Common myeloid progenitor, CD34-positive (primary cell): ENCODE measurements around the gene GFM1.

ENCODE experiments used
- CTCF ChIA-PET: fragments of 350-600 bp; sonication (Branson Sonifier 250); formaldehyde crosslinking; loops from one replicate; lab custom pipeline; 2021; ENCODE audit warnings: antibody characterized with exemption; lab: Charles Lee
- POLR2A ChIA-PET: fragments of 350-600 bp; sonication (Branson Sonifier 250); formaldehyde crosslinking; loops from one replicate; lab custom pipeline; 2021; ENCODE audit warnings: antibody characterized with exemption; lab: Charles Lee
- DNase-seq, 3 donors: peaks; one replicate each; pipeline versions ENCODE4 v3.0.0 to v3.0.0-alpha.2; 2013
- H3K27ac ChIP-seq, 2 experiments: 1 replicate in 1 of 2; 2 replicates in 1 of 2; pipeline ENCODE4 v1.7.0; 2013; ENCODE audit warnings: inconsistent platforms in 2 of 2, low read length in 2 of 2, mild to moderate bottlenecking in 2 of 2, low read depth in 1 of 2, moderate library complexity in 1 of 2; ENCODE audit not compliant: severe bottlenecking in 2 of 2, insufficient read depth in 1 of 2, poor library complexity in 1 of 2
- H3K27me3 ChIP-seq, 5 experiments: replicated peaks in 2 of 5; 1 replicate in 3 of 5; 2 replicates in 2 of 5; pipeline versions ENCODE4 v1.6.1 to v1.7.0; 2013; ENCODE audit warnings: low read length in 4 of 5, mild to moderate bottlenecking in 2 of 5, moderate library complexity in 2 of 5, inconsistent platforms in 1 of 5; ENCODE audit not compliant: insufficient read depth in 5 of 5, control insufficient read depth in 4 of 5
- H3K36me3 ChIP-seq, 4 experiments: 1 replicate in 2 of 4; 2 replicates in 2 of 4; pipeline versions ENCODE4 v1.6.1 to v1.7.0; 2013; ENCODE audit warnings: low read length in 3 of 4, control low read depth in 1 of 4, mild to moderate bottlenecking in 1 of 4; ENCODE audit not compliant: control insufficient read depth in 4 of 4, insufficient read depth in 4 of 4
- H3K4me1 ChIP-seq, 4 experiments: 1 replicate in 3 of 4; 2 replicates in 1 of 4; pipeline versions ENCODE4 v1.6.1 to v1.7.1; 2013; ENCODE audit warnings: low read length in 3 of 4, mild to moderate bottlenecking in 3 of 4, control low read depth in 1 of 4, inconsistent platforms in 1 of 4, moderate library complexity in 1 of 4; ENCODE audit not compliant: control insufficient read depth in 4 of 4, insufficient read depth in 4 of 4; ENCODE audit errors: control extremely low read depth in 1 of 4
- H3K4me3 ChIP-seq, 7 experiments: 1 replicate in 4 of 7; 2 replicates in 3 of 7; pipeline versions ENCODE4 v1.5.1 to v1.7.0; 2013; ENCODE audit warnings: mild to moderate bottlenecking in 7 of 7, low read length in 6 of 7, moderate library complexity in 6 of 7, inconsistent platforms in 2 of 7, low read depth in 2 of 7, control low read depth in 1 of 7; ENCODE audit not compliant: insufficient read depth in 4 of 7, control insufficient read depth in 1 of 7; ENCODE audit errors: extremely low read depth in 1 of 7
- H3K9me3 ChIP-seq, 5 experiments: 1 replicate in 4 of 5; 2 replicates in 1 of 5; pipeline versions ENCODE4 v1.6.1 to v1.7.1; 2013; ENCODE audit warnings: low read length in 4 of 5, mild to moderate bottlenecking in 2 of 5, inconsistent platforms in 1 of 5, low read depth in 1 of 5, moderate library complexity in 1 of 5; ENCODE audit not compliant: control insufficient read depth in 4 of 5, insufficient read depth in 2 of 5; ENCODE audit errors: control extremely low read depth in 1 of 5
- WGBS: methylation state at CpG from one replicate; pipeline ENCODE4 v1.1.5; 2013; ENCODE audit not compliant: insufficient coverage; 5-methylcytosine and 5-hydroxymethylcytosine counted together

Gene GFM1

DNA sequence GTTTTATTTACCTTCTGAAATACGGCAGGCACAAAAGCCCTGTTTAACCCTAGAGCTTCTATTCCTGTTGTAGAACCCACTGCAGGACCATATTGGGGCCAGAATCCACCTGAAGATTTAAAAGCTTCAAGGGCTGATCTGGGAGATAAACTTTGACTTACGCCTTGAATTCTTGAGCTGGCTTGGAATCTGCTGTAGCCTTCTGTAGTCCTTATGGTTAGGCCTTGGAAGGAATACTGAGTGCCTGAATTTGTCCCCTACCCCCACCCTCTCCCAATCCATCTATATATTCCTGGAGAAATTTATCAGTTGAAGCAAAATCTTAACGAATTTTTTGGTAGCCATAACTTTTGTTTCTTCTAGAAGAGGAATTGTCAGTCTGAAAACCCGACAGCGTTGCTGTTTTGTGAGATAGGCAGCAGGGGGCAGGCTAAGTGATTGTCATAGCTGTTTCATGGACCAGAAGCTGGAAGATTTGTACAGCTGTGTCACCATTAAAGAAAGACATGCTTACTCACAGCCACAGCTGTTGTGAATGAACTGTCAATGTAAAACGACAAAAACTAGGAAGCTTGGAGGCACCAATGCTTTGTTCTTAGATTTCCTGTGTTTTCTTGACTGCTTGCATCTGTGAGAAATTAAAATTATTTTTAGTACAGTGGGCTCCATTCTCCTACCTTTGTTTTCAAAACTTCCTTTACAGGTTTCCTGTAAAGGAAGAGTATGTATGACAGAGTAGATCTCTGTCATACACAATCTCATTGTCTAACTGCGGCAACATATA, 15.3 kb downstream of the GFM1 start:
- DNase-seq, result peak; percentile 83 to 93 (median 93)
- POLR2A ChIA-PET, result interaction anchor here (1.3 kb wide), 1 partner anchor 15 kb away, joined by 7 read pairs; the partner anchor contains the start of gene GFM1
- Histone ChIP-seq H3K27me3 (no peaks in the 10 kb centered on the region), H3K9me3 (no peaks in the 10 kb centered on the region), H3K4me3 (peak overlapping the region in 1 of 7 experiments; percentile 26), H3K36me3 (peaks cover 5 to 56% (median 32%) of the 10 kb centered on the region in 4 experiments), H3K27ac (peak overlapping the region; percentile 6 to 46), H3K4me1 (peaks cover 0 to 11% (median 8%) of the 10 kb centered on the region in 4 experiments)
- CTCF ChIA-PET, result interaction anchor here (0.9 to 7.0 kb wide), 26 partner anchors 12 to 593 kb away, joined by 3 to 84 read pairs (median 5); partner anchors contain the start of genes GFM1, LXN and MFSD1
- WGBS, result 29% methylated on average over 4 of the region's 7 CpGs

DNA sequence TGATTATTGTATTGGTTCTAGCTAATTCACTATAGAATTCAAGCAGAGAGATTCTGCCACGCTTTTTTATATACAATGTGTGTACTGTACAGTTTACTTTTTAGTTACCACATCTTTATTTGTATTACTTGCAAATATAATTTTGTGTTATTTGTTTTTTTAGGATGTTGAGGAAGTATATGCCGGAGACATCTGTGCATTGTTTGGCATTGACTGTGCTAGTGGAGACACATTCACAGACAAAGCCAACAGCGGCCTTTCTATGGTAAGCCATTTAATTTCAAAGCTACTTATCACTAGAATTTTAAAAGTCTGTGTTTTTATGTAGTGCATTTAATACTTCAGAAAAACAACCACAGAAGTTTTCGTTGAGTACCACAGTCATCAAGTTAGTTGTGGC, 16.4 kb downstream of the GFM1 start:
- DNase-seq, result no peak
- Histone ChIP-seq H3K4me1 (peaks cover 0 to 11% (median 8%) of the 10 kb centered on the region in 4 experiments), H3K9me3 (no peaks in the 10 kb centered on the region), H3K36me3 (peaks cover 7 to 60% (median 33%) of the 10 kb centered on the region in 4 experiments), H3K4me3 (no peak overlapping the region), H3K27ac (no peak overlapping the region), H3K27me3 (no peaks in the 10 kb centered on the region)
- 80% methylated on average over 1 of the region's 4 CpGs for WGBS
- ChIA-PET CTCF (interaction anchor here (0.7 to 7.0 kb wide), 16 partner anchors 10 to 142 kb away, joined by 3 to 84 read pairs (median 6); partner anchors contain the start of genes GFM1, LXN and MFSD1), POLR2A (no interaction called here)

- no peaks in the 10 kb centered on the region for H3K27me3 ChIP-seq
- ChIA-PET CTCF (interaction anchor here (1.2 to 7.0 kb wide), 5 partner anchors 8 to 133 kb away, joined by 3 to 84 read pairs (median 3); partner anchors contain the start of genes GFM1 and LXN), POLR2A (no interaction called here)
- H3K36me3 ChIP-seq, result peaks cover 14 to 68% (median 41%) of the 10 kb centered on the region in 4 experiments
- no peaks in the 10 kb centered on the region for H3K9me3 ChIP-seq
- DNase-seq, result no peak
- whole genome bisulfite sequencing, result no CpG with 5 or more reads among the region's 1 CpG
- no peak overlapping the region for H3K4me3 ChIP-seq
- H3K27ac ChIP-seq, result no peak overlapping the region
- peaks cover 0 to 11% (median 8%) of the 10 kb centered on the region in 4 experiments for H3K4me1 ChIP-seq
Observed at GRCh38 chr3:158663246-158663645, 18.9 kb downstream of the GFM1 start.

DNA sequence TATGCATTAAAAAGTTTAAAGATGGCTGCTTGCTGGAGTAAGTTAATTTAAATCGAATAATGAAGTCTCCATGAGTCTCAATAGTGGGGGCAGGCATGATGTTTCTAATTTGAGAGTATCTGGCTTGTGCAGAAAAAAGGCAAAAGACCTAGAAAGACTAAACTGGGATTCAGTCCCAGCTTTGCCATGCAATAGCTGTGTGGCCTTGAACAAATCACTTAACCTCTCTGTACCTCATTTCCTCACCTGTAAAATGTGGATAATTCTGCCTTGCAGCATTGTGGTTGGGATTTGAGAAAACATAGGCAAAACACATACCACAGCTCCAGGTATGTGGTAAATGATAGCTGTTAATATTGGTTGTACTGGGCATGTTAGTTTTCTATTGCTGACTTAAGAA, 19.5 kb downstream of the GFM1 start:
- POLR2A ChIA-PET, result no interaction called here
- CTCF ChIA-PET, result interaction anchor here (1.1 to 7.0 kb wide), 8 partner anchors 7 to 132 kb away, joined by 3 to 57 read pairs (median 4); partner anchors contain the start of genes GFM1 and LXN
- 100% methylated on average over 1 of the region's 1 CpG for WGBS
- Histone ChIP-seq H3K27me3 (no peaks in the 10 kb centered on the region), H3K9me3 (no peaks in the 10 kb centered on the region), H3K4me3 (no peak overlapping the region), H3K4me1 (peaks cover 0 to 10% (median 7%) of the 10 kb centered on the region in 4 experiments), H3K27ac (no peak overlapping the region), H3K36me3 (peaks cover 14 to 70% (median 42%) of the 10 kb centered on the region in 4 experiments)
- DNase-seq, result no peak

- no peak for DNase-seq
- POLR2A ChIA-PET, result no interaction called here
- no peaks in the 10 kb centered on the region for H3K9me3 ChIP-seq
- WGBS, result 93% methylated on average over 2 of the region's 3 CpGs
- H3K27me3 ChIP-seq, result no peaks in the 10 kb centered on the region
- peaks cover 9 to 67% (median 45%) of the 10 kb centered on the region in 4 experiments for H3K36me3 ChIP-seq
- H3K27ac ChIP-seq, result no peak overlapping the region
- H3K4me1 ChIP-seq, result peaks cover 2 to 11% (median 6%) of the 10 kb centered on the region in 4 experiments
- H3K4me3 ChIP-seq, result no peak overlapping the region
- CTCF ChIA-PET, result interaction anchor here (1.4 kb wide), 1 partner anchor 125 kb away, joined by 3 read pairs; no protein-coding TSS in a partner anchor
Observed at GRCh38 chr3:158666416-158666815, 22.1 kb downstream of the GFM1 start.

- Histone ChIP-seq H3K4me1 (peaks cover 2 to 22% (median 16%) of the 10 kb centered on the region in 4 experiments), H3K27me3 (no peaks in the 10 kb centered on the region), H3K36me3 (peaks cover 9 to 56% (median 39%) of the 10 kb centered on the region in 4 experiments), H3K27ac (no peak overlapping the region), H3K4me3 (no peak overlapping the region), H3K9me3 (no peaks in the 10 kb centered on the region)
- ChIA-PET CTCF (interaction anchor here (1.6 to 5.3 kb wide), 2 partner anchors 7 to 60 kb away, joined by 4 to 57 read pairs; no protein-coding TSS in a partner anchor), POLR2A (no interaction called here)
- DNase-seq, result no peak
- no CpG with 5 or more reads among the region's 2 CpGs for whole genome bisulfite sequencing
Observed at GRCh38 chr3:158668506-158668905, 24.2 kb downstream of the GFM1 start.
